Activated CD8-positive, alpha-beta T cell treated with anti-CD3 and anti-CD28 coated beads for 36 hours (primary cell): Measurements from ENCODE around the gene TBC1D13. TPM values are rescaled to one million over a fixed set of nuclear protein-coding genes. Genes with fewer than 3 reads are reported as not detected.
A peak's percentile ranks its signal among the peaks of the same experiment; 100 is the strongest.

ENCODE experiments used
- ATAC-seq: fragments of 200-7000 bp; cut with Tn5 transposase; one replicate; pipeline ENCODE4 v1.10.0; 2021; ENCODE audit warnings: mild to moderate bottlenecking, moderate library complexity
- CTCF ChIA-PET: fragments of 350-600 bp; sonication (Branson Sonifier 250); formaldehyde crosslinking; loops from one replicate; lab custom pipeline; 2021; ENCODE audit warnings: antibody characterized with exemption; lab: Charles Lee
- POLR2A ChIA-PET: fragments of 350-600 bp; sonication (Branson Sonifier 250); formaldehyde crosslinking; loops from one replicate; lab custom pipeline; 2021; ENCODE audit warnings: antibody characterized with exemption; lab: Charles Lee
- DNase-seq: peaks from one replicate; pipeline ENCODE4 v3.0.0-alpha.2; 2020
- H3K27ac Mint-ChIP-seq: one replicate; pipeline ENCODE4 v1.8.0; 2021; ENCODE audit warnings: mild to moderate bottlenecking, mixed read lengths
- H3K27me3 Mint-ChIP-seq: one replicate; pipeline ENCODE4 v1.8.0; 2021; ENCODE audit warnings: mixed read lengths
- H3K36me3 Mint-ChIP-seq: one replicate; pipeline ENCODE4 v1.8.0; 2021; ENCODE audit warnings: low read depth, mixed read lengths
- H3K4me1 Mint-ChIP-seq: one replicate; pipeline ENCODE4 v1.8.0; 2021; ENCODE audit warnings: low read depth, mixed read lengths
- H3K4me3 Mint-ChIP-seq: one replicate; pipeline ENCODE4 v1.8.0; 2021; ENCODE audit warnings: mild to moderate bottlenecking, moderate library complexity, mixed read lengths
- H3K9me3 Mint-ChIP-seq: one replicate; pipeline ENCODE4 v1.8.0; 2021; ENCODE audit warnings: mixed read lengths
- intact Hi-C: fragments of 100-400 bp; cut with micrococcal nuclease; formaldehyde crosslinking; loops from one replicate; pipeline ENCODE4 v1.10.0; 2022
- total RNA-seq, 2 experiments: library from RNA; stranded (reverse); gene quantifications; one replicate each; pipeline ENCODE4 v1.2.3, GENCODE V29; 2021
- TF ChIP-seq, protein P1 (sequence below): fragments of 200-600 bp; IDR thresholded peaks from one replicate; pipeline ENCODE4 v1.8.0; 2022; ENCODE audit warnings: antibody characterized with exemption, mild to moderate bottlenecking

Gene TBC1D13, protein sequence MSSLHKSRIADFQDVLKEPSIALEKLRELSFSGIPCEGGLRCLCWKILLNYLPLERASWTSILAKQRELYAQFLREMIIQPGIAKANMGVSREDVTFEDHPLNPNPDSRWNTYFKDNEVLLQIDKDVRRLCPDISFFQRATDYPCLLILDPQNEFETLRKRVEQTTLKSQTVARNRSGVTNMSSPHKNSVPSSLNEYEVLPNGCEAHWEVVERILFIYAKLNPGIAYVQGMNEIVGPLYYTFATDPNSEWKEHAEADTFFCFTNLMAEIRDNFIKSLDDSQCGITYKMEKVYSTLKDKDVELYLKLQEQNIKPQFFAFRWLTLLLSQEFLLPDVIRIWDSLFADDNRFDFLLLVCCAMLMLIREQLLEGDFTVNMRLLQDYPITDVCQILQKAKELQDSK
- total RNA-seq = 10 to 100 TPM; 11.7 to 12.5 TPM

GRCh38 chr9:128786681-128787601 is at the start of gene TBC1D13:
TSS of gene TBC1D13 (plus strand) at chr9:128787253. CDS start at chr9:128787354, 101 bp downstream.
- TF ChIP-seq, protein P1, sequence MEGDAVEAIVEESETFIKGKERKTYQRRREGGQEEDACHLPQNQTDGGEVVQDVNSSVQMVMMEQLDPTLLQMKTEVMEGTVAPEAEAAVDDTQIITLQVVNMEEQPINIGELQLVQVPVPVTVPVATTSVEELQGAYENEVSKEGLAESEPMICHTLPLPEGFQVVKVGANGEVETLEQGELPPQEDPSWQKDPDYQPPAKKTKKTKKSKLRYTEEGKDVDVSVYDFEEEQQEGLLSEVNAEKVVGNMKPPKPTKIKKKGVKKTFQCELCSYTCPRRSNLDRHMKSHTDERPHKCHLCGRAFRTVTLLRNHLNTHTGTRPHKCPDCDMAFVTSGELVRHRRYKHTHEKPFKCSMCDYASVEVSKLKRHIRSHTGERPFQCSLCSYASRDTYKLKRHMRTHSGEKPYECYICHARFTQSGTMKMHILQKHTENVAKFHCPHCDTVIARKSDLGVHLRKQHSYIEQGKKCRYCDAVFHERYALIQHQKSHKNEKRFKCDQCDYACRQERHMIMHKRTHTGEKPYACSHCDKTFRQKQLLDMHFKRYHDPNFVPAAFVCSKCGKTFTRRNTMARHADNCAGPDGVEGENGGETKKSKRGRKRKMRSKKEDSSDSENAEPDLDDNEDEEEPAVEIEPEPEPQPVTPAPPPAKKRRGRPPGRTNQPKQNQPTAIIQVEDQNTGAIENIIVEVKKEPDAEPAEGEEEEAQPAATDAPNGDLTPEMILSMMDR = no peak
- Mint-ChIP-seq H3K4me1 (peaks cover 20% of the 10 kb centered on the region), H3K9me3 (no peaks in the 10 kb centered on the region), H3K4me3 (peak within 1 kb of the TSS; percentile 93), H3K27ac (peak within 1 kb of the TSS; percentile 85), H3K27me3 (no peaks in the 10 kb centered on the region), H3K36me3 (peaks cover 4% of the 10 kb centered on the region)
- intact Hi-C loops = no loop called here
- DNase-seq (peak; percentile 90), ATAC-seq (peak; percentile 97)
- ChIA-PET POLR2A (interaction anchor here (1.0 kb wide), 1 partner anchor 15 kb away, joined by 7 read pairs; the partner anchor contains the start of gene ZER1), CTCF (interaction anchor here (2.7 kb wide), 1 partner anchor 31 kb away, joined by 12 read pairs; the partner anchor contains the start of gene ENDOG)

DNA sequence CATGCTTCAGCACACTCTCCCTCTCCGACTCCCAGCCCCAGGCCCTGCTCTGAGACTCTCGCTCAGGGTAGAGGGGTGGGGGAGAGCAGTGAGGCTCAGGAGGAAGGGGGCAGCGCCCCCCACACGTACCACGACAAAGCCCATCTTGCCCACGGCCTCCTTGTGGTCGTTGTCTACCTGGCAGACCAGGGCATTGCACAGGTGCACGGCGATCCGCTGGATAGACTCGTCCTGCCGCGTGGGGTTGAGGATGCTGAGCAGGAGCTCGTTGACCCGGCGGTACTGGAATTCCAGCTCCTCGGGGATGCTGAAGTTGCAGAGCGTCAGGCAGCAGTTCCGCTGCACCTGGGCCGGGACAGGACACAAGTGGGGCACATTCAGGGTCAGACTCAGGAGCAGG is 44.7 kb upstream of the TBC1D13 start:
- H3K27ac Mint-ChIP-seq = no peak overlapping the region
- H3K4me1 Mint-ChIP-seq = no peaks in the 10 kb centered on the region
- ATAC-seq (no peak), DNase-seq (no peak)
- peaks cover 4% of the 10 kb centered on the region for H3K36me3 Mint-ChIP-seq
- intact Hi-C loops = no loop called here
- CTCF ChIA-PET = no interaction called here
- no peaks in the 10 kb centered on the region for H3K9me3 Mint-ChIP-seq
- no peaks in the 10 kb centered on the region for H3K27me3 Mint-ChIP-seq
- TF ChIP-seq, protein P1 = no peak
- POLR2A ChIA-PET = interaction anchor here (0.6 to 1.3 kb wide), 2 partner anchors 9 to 25 kb away, joined by 3 read pairs; no protein-coding TSS in a partner anchor
- no peak overlapping the region for H3K4me3 Mint-ChIP-seq

GRCh38 chr9:128743421-128743820 is 43.6 kb upstream of the TBC1D13 start:
- TF ChIP-seq, protein P1 = no peak
- Mint-ChIP-seq H3K4me3 (no peak overlapping the region), H3K9me3 (no peaks in the 10 kb centered on the region), H3K27me3 (no peaks in the 10 kb centered on the region), H3K27ac (no peak overlapping the region), H3K36me3 (peaks cover 4% of the 10 kb centered on the region), H3K4me1 (no peaks in the 10 kb centered on the region)
- POLR2A ChIA-PET = interaction anchor here (1.3 kb wide), 1 partner anchor 10 kb away, joined by 3 read pairs; no protein-coding TSS in a partner anchor
- ATAC-seq (no peak), DNase-seq (no peak)
- CTCF ChIA-PET = no interaction called here
- intact Hi-C loops = no loop called here

DNA sequence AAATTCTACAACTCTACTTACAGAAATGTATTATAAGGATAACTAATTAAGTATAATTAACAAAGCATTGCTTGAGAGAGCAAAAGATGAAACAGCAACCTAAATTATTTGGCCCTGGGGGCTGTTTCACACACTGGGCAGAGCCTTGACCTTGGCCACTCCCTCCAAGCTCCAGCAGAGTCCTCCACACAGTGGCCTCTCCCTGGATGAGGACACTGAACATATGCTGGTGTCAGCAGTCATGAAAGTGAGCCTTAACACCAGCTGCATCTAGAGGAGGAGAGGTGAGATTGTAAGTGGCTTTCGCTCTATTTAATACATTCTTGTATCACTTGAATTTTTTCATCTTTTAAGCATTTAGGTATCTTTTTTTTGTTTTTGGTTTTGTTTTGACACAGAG is 39.8 kb upstream of the TBC1D13 start:
- no peak overlapping the region for H3K4me3 Mint-ChIP-seq
- no peaks in the 10 kb centered on the region for H3K27me3 Mint-ChIP-seq
- no peaks in the 10 kb centered on the region for H3K9me3 Mint-ChIP-seq
- POLR2A ChIA-PET = no interaction called here
- CTCF ChIA-PET = no interaction called here
- ATAC-seq = no peak
- DNase-seq = no peak
- intact Hi-C loops = no loop called here
- no peaks in the 10 kb centered on the region for H3K4me1 Mint-ChIP-seq
- no peak overlapping the region for H3K27ac Mint-ChIP-seq
- TF ChIP-seq, protein P1 = no peak
- no peaks in the 10 kb centered on the region for H3K36me3 Mint-ChIP-seq
